NCI-H1105 treated with DMSO at 0.1 percent for 48 hours (cell line): Measurements from ENCODE around the gene NDUFV1.
"Not testable (repeated sequence)": the region's sequence is repeated elsewhere in the genome, so short reads cannot be mapped to it uniquely, and the experiment has no call there.

ENCODE experiments used
- DNase-seq: peaks from one replicate; lab custom pipeline; 2025; lab: John Stamatoyannopoulos, UW

The NDUFV1 gene

GRCh38 chr11:67606492-67607295, at the start of gene NDUFV1:
TSS of gene NDUFV1 (plus strand) at chr11:67606936. CDS start at chr11:67607005, 69 bp downstream.
- peak; percentile 93 for DNase-seq

- no peak for DNase-seq
Observed at GRCh38 chr11:67558084-67558772, 48.5 kb upstream of the NDUFV1 start.

- DNase-seq: no peak
Observed at GRCh38 chr11:67561971-67562619, 44.6 kb upstream of the NDUFV1 start.

GRCh38 chr11:67562963-67563704, 43.6 kb upstream of the NDUFV1 start:
- no peak for DNase-seq

GRCh38 chr11:67563705-67564114, 43.0 kb upstream of the NDUFV1 start:
- not testable (repeated sequence) for DNase-seq

GRCh38 chr11:67564230-67564629, 42.5 kb upstream of the NDUFV1 start:
- no peak for DNase-seq

- no peak for DNase-seq
Observed at GRCh38 chr11:67571443-67571842, 35.3 kb upstream of the NDUFV1 start.

- DNase-seq: no peak
Observed at GRCh38 chr11:67572305-67572704, 34.4 kb upstream of the NDUFV1 start.

GRCh38 chr11:67572747-67573419, 33.9 kb upstream of the NDUFV1 start:
- peak; percentile 49 for DNase-seq

- no peak for DNase-seq
Observed at GRCh38 chr11:67574938-67575337, 31.8 kb upstream of the NDUFV1 start.

- DNase-seq: no peak
Observed at GRCh38 chr11:67576735-67577475, 29.8 kb upstream of the NDUFV1 start.

GRCh38 chr11:67577951-67578350, 28.8 kb upstream of the NDUFV1 start:
- DNase-seq: no peak

- DNase-seq: no peak
Observed at GRCh38 chr11:67581469-67581868, 25.3 kb upstream of the NDUFV1 start.

- DNase-seq: no peak
Observed at GRCh38 chr11:67582011-67582410, 24.7 kb upstream of the NDUFV1 start.

GRCh38 chr11:67583247-67584204, 23.2 kb upstream of the NDUFV1 start, which contains the start of gene GSTP1:
TSS of gene GSTP1 (plus strand) at chr11:67583812. CDS start at chr11:67583844, 32 bp downstream.
- no peak for DNase-seq

GRCh38 chr11:67584205-67584880, 22.4 kb upstream of the NDUFV1 start:
- DNase-seq: no peak

GRCh38 chr11:67584881-67585873, 21.6 kb upstream of the NDUFV1 start:
- no peak for DNase-seq

GRCh38 chr11:67585911-67586310, 20.8 kb upstream of the NDUFV1 start:
- DNase-seq: no peak
